ENCODE results near the gene BATF3.

- TF ChIP-seq PKNOX1 (IDR thresholded peaks at IDR 0.05) (no peak), LEF1 (IDR thresholded peaks at IDR 0.05; ENCODE audit: borderline replicate concordance) (no peak), ZNF384 (IDR thresholded peaks at IDR 0.05) (no peak), ELF4 (IDR thresholded peaks at IDR 0.05) (no peak)
These were observed 22.0 kb upstream of the BATF3 start for GRCh38 chr1:212721388-212722247.

All from HEK293T (cell line).